ENCODE results near the gene ATXN10. TPM values are rescaled to one million over a fixed set of nuclear protein-coding genes. Genes with fewer than 3 reads are reported as not detected.

ATXN10 gene
- total RNA-seq, 1 donor from 2014 or later = 125 TPM

GRCh38 chr22:45876136-45877035 is 204.8 kb downstream of the ATXN10 start:
- no peak overlapping the region for H3K27ac ChIP-seq
- peaks cover 6% of the 10 kb centered on the region for H3K9me3 ChIP-seq
- no peaks in the 10 kb centered on the region for H3K36me3 ChIP-seq
- TF ChIP-seq CTCF (IDR thresholded peaks at IDR 0.05) = no peak
- no peak overlapping the region for H3K4me3 ChIP-seq
- ATAC-seq (no peak), DNase-seq (peak; percentile 52)
- intact Hi-C loops (cut with DNase I) = no loop called here
- H3K27me3 ChIP-seq = peaks cover 30% of the 10 kb centered on the region
- H3K4me1 ChIP-seq = peaks cover 4% of the 10 kb centered on the region

GRCh38 chr22:45877036-45877380 is 205.4 kb downstream of the ATXN10 start:
- DNase-seq (no peak), ATAC-seq (no peak)
- TF ChIP-seq CTCF (IDR thresholded peaks at IDR 0.05) = no peak
- no peak overlapping the region for H3K27ac ChIP-seq
- no peak overlapping the region for H3K4me3 ChIP-seq
- no peaks in the 10 kb centered on the region for H3K36me3 ChIP-seq
- intact Hi-C loops (cut with DNase I) = no loop called here
- peaks cover 6% of the 10 kb centered on the region for H3K9me3 ChIP-seq
- peaks cover 31% of the 10 kb centered on the region for H3K27me3 ChIP-seq
- peaks cover 4% of the 10 kb centered on the region for H3K4me1 ChIP-seq

- ATAC-seq = no peak
- intact Hi-C loops (cut with DNase I) = no loop called here
- Histone ChIP-seq H3K36me3 (no peaks in the 10 kb centered on the region), H3K4me3 (no peak overlapping the region), H3K27me3 (peaks cover 32% of the 10 kb centered on the region), H3K27ac (no peak overlapping the region), H3K4me1 (peaks cover 4% of the 10 kb centered on the region), H3K9me3 (peaks cover 2% of the 10 kb centered on the region)
- DNase-seq = no peak
- no peak for TF ChIP-seq CTCF (IDR thresholded peaks at IDR 0.05)
These were observed 206.0 kb downstream of the ATXN10 start for GRCh38 chr22:45877651-45878050.

GRCh38 chr22:45878051-45878781 is 206.6 kb downstream of the ATXN10 start:
- intact Hi-C loops (cut with DNase I) = no loop called here
- no peaks in the 10 kb centered on the region for H3K36me3 ChIP-seq
- H3K4me3 ChIP-seq = no peak overlapping the region
- DNase-seq (peak; percentile 59), ATAC-seq (no peak)
- no peak overlapping the region for H3K27ac ChIP-seq
- peaks cover 36% of the 10 kb centered on the region for H3K27me3 ChIP-seq
- no peak for TF ChIP-seq CTCF (IDR thresholded peaks at IDR 0.05)
- H3K4me1 ChIP-seq = peaks cover 4% of the 10 kb centered on the region
- H3K9me3 ChIP-seq = no peaks in the 10 kb centered on the region

GRCh38 chr22:45878901-45879551 is 207.4 kb downstream of the ATXN10 start:
- ATAC-seq = no peak
- Histone ChIP-seq H3K9me3 (no peaks in the 10 kb centered on the region), H3K27ac (no peak overlapping the region), H3K4me3 (no peak overlapping the region), H3K4me1 (peaks cover 4% of the 10 kb centered on the region), H3K36me3 (no peaks in the 10 kb centered on the region), H3K27me3 (peaks cover 44% of the 10 kb centered on the region)
- DNase-seq = peak; percentile 64
- TF ChIP-seq CTCF (IDR thresholded peaks at IDR 0.05) = no peak
- intact Hi-C loops (cut with DNase I) = no loop called here
